IMR-90 (cell line): ENCODE results near the gene GGTLC1. TPM values are rescaled to one million over a fixed set of nuclear protein-coding genes. Genes with fewer than 3 reads are reported as not detected.

Source experiments
- ATAC-seq: fragments of 200-7000 bp; cut with Tn5 transposase; 2 replicates; pipeline ENCODE4 v1.9.1; 2020; ENCODE audit warnings: low read depth, mild to moderate bottlenecking, moderate library complexity
- BruUV-seq: library from RNA; stranded (reverse); fragments of 400-500 nt; replicated peaks from 2 replicates; lab custom pipeline; 2021; lab: Mats Ljungman, UMichigan
- CTCF ChIA-PET: fragments of 300-600 bp; formaldehyde crosslinking; extraction: SDS; loops from one replicate; lab custom pipeline; 2021; ENCODE audit warnings: antibody characterized with exemption; lab: Yijun Ruan, JAX
- POLR2A ChIA-PET: fragments of 300-600 bp; sonication (Branson Sonifier 250); formaldehyde crosslinking; loops from one replicate; lab custom pipeline; 2022; ENCODE audit warnings: antibody characterized with exemption; ENCODE audit not compliant: unreplicated experiment; lab: Charles Lee
- DNase-seq: peaks from one replicate; pipeline ENCODE4 v3.0.0; 2013
- H2AFZ ChIP-seq: replicated peaks from 2 replicates; pipeline ENCODE3; 2013; ENCODE audit warnings: low read length, mild to moderate bottlenecking; ENCODE audit not compliant: poor library complexity
- H2AK5ac ChIP-seq: 2 replicates; pipeline ENCODE4 v1.6.1; 2013; ENCODE audit warnings: low read depth, low read length, inconsistent platforms
- H2AK9ac ChIP-seq: replicated peaks from 2 replicates; pipeline ENCODE3; 2013; ENCODE audit warnings: mild to moderate bottlenecking, low read depth, low read length, moderate library complexity; ENCODE audit not compliant: poor library complexity
- H2BK120ac ChIP-seq: 2 replicates; pipeline ENCODE4 v1.6.1; 2013; ENCODE audit warnings: low read depth, low read length, inconsistent platforms
- H2BK15ac ChIP-seq: 3 replicates; pipeline ENCODE4 v1.6.1; 2013; ENCODE audit warnings: low read depth, low read length, inconsistent platforms
- H2BK20ac ChIP-seq: 2 replicates; pipeline ENCODE4 v1.6.1; 2013; ENCODE audit warnings: low read depth, mild to moderate bottlenecking, inconsistent platforms, low read length, moderate library complexity
- H2BK5ac ChIP-seq: 2 replicates; pipeline ENCODE4 v1.6.1; 2013; ENCODE audit warnings: mild to moderate bottlenecking, low read depth, low read length, inconsistent platforms; ENCODE audit not compliant: poor library complexity, severe bottlenecking
- H3K14ac ChIP-seq: replicated peaks from 2 replicates; pipeline ENCODE4 v1.6.1; 2013; ENCODE audit warnings: low read depth, low read length, inconsistent platforms
- H3K18ac ChIP-seq: 2 replicates; pipeline ENCODE4 v1.6.1; 2013; ENCODE audit warnings: low read depth, low read length, control low read depth
- H3K23ac ChIP-seq: 2 replicates; pipeline ENCODE4 v1.6.1; 2013; ENCODE audit warnings: low read depth, low read length, inconsistent platforms
- H3K27ac ChIP-seq: 2 replicates; pipeline ENCODE4 v1.5.1; 2013; ENCODE audit warnings: mild to moderate bottlenecking, control low read depth, low read length; ENCODE audit not compliant: insufficient read depth
- H3K27me3 ChIP-seq: 2 replicates; pipeline ENCODE4 v1.6.1; 2013; ENCODE audit warnings: low read length; ENCODE audit not compliant: control insufficient read depth, insufficient read depth
- H3K36me3 ChIP-seq: 2 replicates; pipeline ENCODE4 v1.6.1; 2013; ENCODE audit warnings: low read length, mixed read lengths; ENCODE audit not compliant: control insufficient read depth, insufficient read depth
- H3K4ac ChIP-seq: 2 replicates; pipeline ENCODE4 v1.6.1; 2013; ENCODE audit warnings: low read depth, low read length, inconsistent platforms
- H3K4me1 ChIP-seq: 2 replicates; pipeline ENCODE4 v1.6.1; 2013; ENCODE audit warnings: low read length, mixed read lengths; ENCODE audit not compliant: control insufficient read depth, insufficient read depth
- H3K4me2 ChIP-seq: 2 replicates; pipeline ENCODE4 v1.6.1; 2013; ENCODE audit warnings: low read depth, mild to moderate bottlenecking, control low read depth, low read length, moderate library complexity
- H3K4me3 ChIP-seq: 2 replicates; pipeline ENCODE4 v1.5.1; 2013; ENCODE audit warnings: low read depth, mild to moderate bottlenecking, control low read depth, low read length, moderate library complexity; ENCODE audit not compliant: insufficient read depth
- H3K56ac ChIP-seq: 2 replicates; pipeline ENCODE4 v1.6.1; 2013; ENCODE audit warnings: low read length, inconsistent platforms; ENCODE audit not compliant: insufficient read depth; ENCODE audit errors: extremely low read depth
- H3K79me1 ChIP-seq, 2 experiments: 2 replicates each; pipeline ENCODE4 v1.6.1; 2013; ENCODE audit warnings: low read length in 2 of 2, inconsistent platforms in 1 of 2, low read depth in 1 of 2
- H3K9ac ChIP-seq: 2 replicates; pipeline ENCODE4 v1.6.1; 2013; ENCODE audit warnings: low read depth, low read length, control low read depth
- H3K9me1 ChIP-seq: 2 replicates; pipeline ENCODE4 v1.6.1; 2013; ENCODE audit warnings: low read length, inconsistent platforms; ENCODE audit not compliant: insufficient read depth
- H3K9me3 ChIP-seq: 2 replicates; pipeline ENCODE4 v1.6.1; 2013; ENCODE audit warnings: low read length; ENCODE audit not compliant: control insufficient read depth, insufficient read depth
- H4K20me1 ChIP-seq: 2 replicates; pipeline ENCODE4 v1.6.1; 2013; ENCODE audit warnings: low read length, inconsistent platforms; ENCODE audit not compliant: insufficient read depth
- H4K5ac ChIP-seq: 2 replicates; pipeline ENCODE4 v1.6.1; 2013; ENCODE audit warnings: mild to moderate bottlenecking, low read depth, low read length, control low read depth
- H4K8ac ChIP-seq, 2 experiments: 2 replicates each; pipeline ENCODE4 v1.6.1; 2013; ENCODE audit warnings: low read depth in 2 of 2, low read length in 2 of 2, control low read depth in 1 of 2, inconsistent platforms in 1 of 2
- H4K91ac ChIP-seq: 2 replicates; pipeline ENCODE4 v1.6.1; 2013; ENCODE audit warnings: low read depth, low read length, inconsistent platforms; ENCODE audit not compliant: insufficient read depth
- BHLHE40 ChIP-seq: fragments of 150-350 bp; IDR thresholded peaks from 2 replicates; pipeline ENCODE4 v1.6.1; 2016; ENCODE audit warnings: mild to moderate bottlenecking, low read depth, low read length
- CEBPB ChIP-seq: IDR thresholded peaks from 2 replicates; pipeline ENCODE4 v1.6.1; 2012; ENCODE audit warnings: low read depth, low read length, improper control_type of control experiment
- CHD1 ChIP-seq: IDR thresholded peaks from 2 replicates; pipeline ENCODE4 v1.6.1; 2012; ENCODE audit warnings: low read depth, low read length, improper control_type of control experiment
- CTCF ChIP-seq: conservative IDR thresholded peaks from 2 replicates; pipeline ENCODE4 v1.5.1; 2012; ENCODE audit warnings: mild to moderate bottlenecking, low read depth, low read length, improper control_type of control experiment
- ELK1 ChIP-seq: fragments of 150-350 bp; IDR thresholded peaks from 2 replicates; pipeline ENCODE4 v1.6.1; 2016; ENCODE audit warnings: low read depth, mild to moderate bottlenecking, low read length, moderate library complexity, borderline replicate concordance
- FOS ChIP-seq: fragments of 150-350 bp; IDR thresholded peaks from 2 replicates; pipeline ENCODE4 v1.6.1; 2016; ENCODE audit warnings: low read depth, low read length
- MAFK ChIP-seq: IDR thresholded peaks from 2 replicates; pipeline ENCODE4 v1.6.1; 2012; ENCODE audit warnings: low read depth, low read length, improper control_type of control experiment
- MAZ ChIP-seq: IDR thresholded peaks from 2 replicates; pipeline ENCODE4 v1.6.1; 2012; ENCODE audit warnings: low read depth, mild to moderate bottlenecking, low read length, improper control_type of control experiment, moderate library complexity, borderline replicate concordance
- MXI1 ChIP-seq: IDR thresholded peaks from 2 replicates; pipeline ENCODE4 v1.6.1; 2012; ENCODE audit warnings: low read depth, mild to moderate bottlenecking, low read length, moderate library complexity, borderline replicate concordance
- NFE2L2 ChIP-seq: fragments of 150-350 bp; IDR thresholded peaks from 2 replicates; pipeline ENCODE4 v1.6.1; 2016; ENCODE audit warnings: low read depth, mild to moderate bottlenecking, low read length
- POLR2A ChIP-seq: IDR thresholded peaks from 2 replicates; pipeline ENCODE4 v1.6.1; 2012; ENCODE audit warnings: mild to moderate bottlenecking, low read depth, low read length
- RAD21 ChIP-seq: IDR thresholded peaks from 2 replicates; pipeline ENCODE4 v1.6.1; 2012; ENCODE audit warnings: low read length, improper control_type of control experiment
- RCOR1 ChIP-seq: IDR thresholded peaks from 2 replicates; pipeline ENCODE4 v1.6.1; 2012; ENCODE audit warnings: mild to moderate bottlenecking, low read length, improper control_type of control experiment; ENCODE audit not compliant: insufficient replicate concordance
- RFX5 ChIP-seq: IDR thresholded peaks from 2 replicates; pipeline ENCODE4 v1.8.0; 2012; ENCODE audit warnings: low read depth, mild to moderate bottlenecking, low read length, moderate library complexity
- SMC3 ChIP-seq: fragments of 150-350 bp; IDR thresholded peaks from 2 replicates; pipeline ENCODE4 v1.6.1; 2016; ENCODE audit warnings: low read depth, mild to moderate bottlenecking, antibody characterized with exemption, low read length, moderate library complexity
- USF2 ChIP-seq: fragments of 150-350 bp; IDR thresholded peaks from 2 replicates; pipeline ENCODE4 v1.6.1; 2017; ENCODE audit warnings: mild to moderate bottlenecking, antibody characterized with exemption, low read length, low read depth
- WGBS, 2 experiments: methylation state at CpG; one replicate each; pipeline versions ENCODE4 v1.1.5 to v1.1.7; 2013; ENCODE audit warnings: missing lambda C conversion rate in 2 of 2; ENCODE audit not compliant: insufficient read length in 1 of 2; ENCODE audit errors: extremely low coverage in 2 of 2; 5-methylcytosine and 5-hydroxymethylcytosine counted together
- dilution Hi-C: fragments of 300-500 bp; cut with HindIII; formaldehyde crosslinking; loops from one replicate; pipeline ENCODE4 v1.14.3; 2018; ENCODE audit warnings: low sequenced_read_pairs; ENCODE audit not compliant: unreplicated experiment
- in situ Hi-C: fragments of 300-500 bp; cut with MboI; formaldehyde crosslinking; loops from 3 replicates; pipeline ENCODE4 v1.14.3; 2019; ENCODE audit warnings: low sequenced_read_pairs, inconsistent platforms, mixed read lengths
- intact Hi-C: fragments of 100-400 bp; cut with micrococcal nuclease; formaldehyde crosslinking; loops from 2 replicates; pipeline ENCODE4 v1.10.0; 2022
- polyA plus RNA-seq, 3 experiments: library from polyadenylated mRNA; depleted of rRNA; stranded (reverse); fragments of >200 nt; gene quantifications; 2 replicates each; pipeline ENCODE4 v1.2.3, GENCODE V29; 2012; ENCODE audit warnings: low replicate concordance in 1 of 3
- total RNA-seq: library from RNA; depleted of rRNA; stranded (reverse); fragments of >200 nt; gene quantifications from 2 replicates; pipeline ENCODE4 v1.2.3, GENCODE V29; 2012

Gene GGTLC1
- total and polyA plus RNA-seq, 2 of the 4 experiments (the other 2 are of a cell fraction), result not detected

- H3K23ac ChIP-seq, result no peak overlapping the region
- no peak overlapping the region for H3K4me3 ChIP-seq
- no peak overlapping the region for H3K4ac ChIP-seq
- H4K5ac ChIP-seq, result no peak overlapping the region
- H3K9ac ChIP-seq, result no peak overlapping the region
- in situ Hi-C loops, result no loop called here
- no peak overlapping the region for H3K27ac ChIP-seq
- H3K56ac ChIP-seq, result no peak overlapping the region
- no peak for ATAC-seq
- H4K8ac ChIP-seq, result no peak overlapping the region
- H2BK5ac ChIP-seq, result no peak overlapping the region
- no peak overlapping the region for H3K14ac ChIP-seq
- H3K4me2 ChIP-seq, result no peak overlapping the region
- no peak overlapping the region for H3K18ac ChIP-seq
- ChIA-PET POLR2A (no interaction called here), CTCF (no interaction called here)
- H3K4me1 ChIP-seq, result no peaks in the 10 kb centered on the region
- TF ChIP-seq FOS (no peak), SMC3 (no peak), RFX5 (no peak), CHD1 (no peak), MAFK (no peak), ELK1 (no peak), BHLHE40 (no peak), NFE2L2 (no peak), USF2 (no peak), RCOR1 (no peak), CTCF (no peak), MAZ (no peak), RAD21 (no peak), CEBPB (no peak), MXI1 (no peak), POLR2A (no peak)
- no peak overlapping the region for H2BK20ac ChIP-seq
- no peak overlapping the region for H2BK15ac ChIP-seq
- intact Hi-C loops, result no loop called here
- H3K36me3 ChIP-seq, result no peaks in the 10 kb centered on the region
- peaks cover 3% of the 10 kb centered on the region; the same call in 1 of the 2 replicates for H3K9me1 ChIP-seq
- 83% methylated on average over 2 of the region's 7 CpGs; no CpG with 5 or more reads in 1 of the 2 experiments for WGBS, 2 experiments
- H2AK5ac ChIP-seq, result no peak overlapping the region
- H3K9me3 ChIP-seq, result no peaks in the 10 kb centered on the region
- H4K20me1 ChIP-seq, result no peaks in the 10 kb centered on the region
- H4K91ac ChIP-seq, result no peak overlapping the region
- dilution Hi-C loops, result no loop called here
- DNase-seq, result no peak
- H2AK9ac ChIP-seq, result no peak overlapping the region
- BruUV-seq, result no TSS peak
- no peaks in the 10 kb centered on the region for H3K27me3 ChIP-seq
- H3K79me1 ChIP-seq, result no peaks in the 10 kb centered on the region
- H2BK120ac ChIP-seq, result no peak overlapping the region
- no peak overlapping the region for H2AFZ ChIP-seq
Observed at GRCh38 chr20:24006626-24007025, 18.0 kb upstream of the GGTLC1 start.
